HG02938 (cell line): ENCODE results near the gene MCTP1.

Experiments
- ATAC-seq: cut with Tn5 transposase; IDR thresholded peaks from one replicate; pipeline ENCODE4 v1.9.1; 2021; ENCODE audit warnings: mild to moderate bottlenecking, moderate library complexity; ENCODE audit not compliant: unreplicated experiment

Gene MCTP1

DNA sequence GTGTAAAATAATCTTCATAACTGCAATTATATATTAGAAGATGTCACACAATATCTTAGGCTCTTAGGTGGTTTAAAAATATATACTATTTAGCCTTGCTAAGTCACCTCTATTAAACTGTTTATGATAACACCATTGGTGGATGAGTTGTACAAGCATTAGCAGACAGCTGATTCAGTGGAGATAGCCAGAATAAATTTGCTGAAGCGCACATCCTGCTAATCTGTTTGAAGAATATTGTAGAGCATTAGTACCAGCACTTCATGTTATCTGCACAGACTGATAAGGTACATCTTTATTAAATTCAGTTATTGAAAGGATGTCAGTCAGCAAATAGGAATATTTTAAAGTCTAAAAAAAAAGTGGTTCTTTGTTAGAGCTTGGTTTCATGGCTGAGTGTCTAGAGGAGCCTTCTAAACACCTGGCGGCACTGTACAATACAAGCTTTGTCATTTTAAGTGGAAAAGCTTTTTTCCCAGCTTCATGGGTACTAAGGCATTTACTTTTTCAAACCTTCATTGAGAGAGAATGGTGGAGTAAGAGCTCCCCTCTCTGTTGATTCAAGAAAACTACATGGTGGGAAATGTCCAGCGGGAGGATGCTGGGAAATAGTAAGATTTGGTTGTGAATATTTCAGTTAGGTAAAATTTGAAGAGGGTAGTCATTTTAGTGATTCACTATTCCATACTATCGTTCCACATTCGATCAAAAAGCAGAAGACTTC lies 391.3 kb downstream of the MCTP1 start:
- ATAC-seq: no peak

DNA sequence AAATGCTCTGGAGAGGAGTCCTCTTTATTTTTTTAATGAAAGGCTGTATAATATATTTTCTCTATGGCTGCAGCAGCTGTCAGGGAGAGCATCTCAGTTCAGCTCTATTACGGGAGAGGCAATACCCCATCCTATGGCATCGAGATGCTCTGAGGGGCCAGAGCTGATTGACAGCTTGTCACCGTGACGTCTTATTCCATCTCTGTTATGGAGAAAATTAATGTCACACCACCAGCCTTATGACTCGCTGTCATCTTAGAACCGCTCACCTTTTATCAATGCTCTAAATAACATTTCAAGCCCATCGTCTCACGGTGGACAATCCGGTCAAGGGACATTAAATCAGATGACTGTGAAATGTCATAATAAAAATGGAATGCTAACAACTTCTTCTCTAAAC lies 392.9 kb downstream of the MCTP1 start:
- ATAC-seq: no peak

- ATAC-seq: no peak
Measured at GRCh38 chr5:94891565-94891964, 393.3 kb downstream of the MCTP1 start.

DNA sequence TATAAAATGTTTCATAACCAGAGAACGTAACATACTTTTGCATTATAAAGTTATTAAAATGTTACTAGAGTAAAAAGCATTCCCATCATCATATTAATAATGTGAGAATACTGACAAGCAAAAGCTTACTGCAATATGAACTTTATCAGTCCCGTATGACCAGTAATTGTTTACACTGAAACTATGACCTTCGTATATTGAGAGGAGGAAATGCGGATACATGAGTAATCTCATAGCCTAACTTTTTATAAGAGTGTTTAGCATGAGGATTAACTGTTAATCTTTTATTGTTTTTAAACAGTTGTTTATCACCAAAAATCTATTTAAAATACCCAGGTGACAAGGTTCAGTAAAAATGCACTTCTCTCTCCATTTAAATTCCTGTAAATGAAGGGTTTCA lies 394.0 kb downstream of the MCTP1 start:
- no peak for ATAC-seq

GRCh38 chr5:94888674-94889073 lies 396.2 kb downstream of the MCTP1 start:
- ATAC-seq: no peak

- ATAC-seq: no peak
Measured at GRCh38 chr5:94885931-94886330, 399.0 kb downstream of the MCTP1 start.

- no peak for ATAC-seq
Measured at GRCh38 chr5:94884311-94884710, 400.6 kb downstream of the MCTP1 start.

- no peak for ATAC-seq
Measured at GRCh38 chr5:94872526-94872925, 412.4 kb downstream of the MCTP1 start.

DNA sequence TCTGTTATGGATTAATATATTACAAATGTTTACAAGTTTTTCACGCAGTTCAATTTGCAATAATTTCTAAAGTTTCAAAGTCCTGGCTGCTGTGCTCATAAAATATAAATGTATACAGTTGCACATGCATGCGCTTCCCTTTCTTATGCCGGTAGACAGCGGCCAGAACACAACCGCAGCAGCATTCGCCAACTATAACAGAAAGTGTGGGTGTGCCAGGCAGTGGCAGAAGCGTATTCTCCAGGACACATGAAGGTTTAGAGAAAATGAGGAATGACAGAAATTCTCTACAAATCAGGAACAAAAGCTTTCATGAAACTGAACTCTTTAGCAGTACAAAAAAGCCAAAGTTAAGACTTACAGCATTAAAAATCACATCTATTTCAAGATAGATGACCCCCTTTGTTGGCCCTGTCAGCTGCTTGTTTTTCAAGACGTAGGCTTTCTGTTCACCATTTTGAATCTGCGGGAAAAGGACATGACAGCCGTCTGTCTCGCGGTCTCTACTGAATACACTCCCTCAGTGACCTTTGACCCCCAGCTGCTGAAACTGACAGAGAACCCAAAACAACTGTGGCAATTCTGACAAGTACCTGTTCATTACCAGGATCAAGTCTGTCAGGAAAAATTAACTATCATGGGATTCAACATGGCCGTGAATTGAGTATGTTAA lies 414.2 kb downstream of the MCTP1 start:
- ATAC-seq: no peak

GRCh38 chr5:94869921-94870320 lies 415.0 kb downstream of the MCTP1 start:
- no peak for ATAC-seq

- ATAC-seq: no peak
Measured at GRCh38 chr5:94863951-94864350, 420.9 kb downstream of the MCTP1 start.

DNA sequence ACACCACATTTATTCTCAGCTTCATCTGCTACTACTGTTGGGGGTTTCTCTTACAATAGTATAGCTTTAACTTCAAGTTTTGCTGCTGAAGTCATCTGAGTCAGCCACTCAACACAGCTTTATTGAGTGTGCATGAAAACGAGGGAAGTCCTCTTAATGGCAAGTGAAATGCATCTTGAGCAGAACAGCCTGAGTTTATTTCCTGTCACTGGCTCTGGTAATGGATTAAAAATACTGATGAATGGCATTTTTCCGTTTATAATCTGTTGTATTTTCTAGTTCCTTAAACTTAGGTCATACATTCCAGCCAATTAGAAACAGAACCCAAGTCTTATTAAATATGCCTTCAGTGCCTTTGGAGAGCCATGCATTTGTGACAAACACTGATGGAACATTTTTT lies 427.8 kb downstream of the MCTP1 start:
- no peak for ATAC-seq

GRCh38 chr5:94856257-94856800 lies 428.6 kb downstream of the MCTP1 start:
- no peak for ATAC-seq

GRCh38 chr5:94855543-94855942 lies 429.4 kb downstream of the MCTP1 start:
- no peak for ATAC-seq

- ATAC-seq: no peak
Measured at GRCh38 chr5:94853120-94853519, 431.8 kb downstream of the MCTP1 start.

DNA sequence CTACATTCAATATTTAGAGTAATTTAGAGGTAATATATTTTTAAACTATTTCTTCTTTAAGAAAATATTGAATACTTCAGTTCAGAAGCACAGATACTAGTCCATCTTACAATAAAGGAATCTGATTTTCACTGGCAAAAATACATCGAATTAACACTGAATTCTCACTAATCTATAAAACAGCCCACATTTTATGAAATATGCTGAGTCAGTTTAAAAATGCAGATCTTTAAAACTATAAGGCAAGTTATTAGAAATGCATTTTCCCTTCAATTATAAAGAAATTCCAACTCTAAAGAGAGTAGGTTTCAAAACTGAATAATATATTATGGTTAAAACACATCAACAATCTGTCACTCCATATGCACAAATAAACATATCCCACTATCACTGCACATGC lies 433.9 kb downstream of the MCTP1 start:
- ATAC-seq: no peak

DNA sequence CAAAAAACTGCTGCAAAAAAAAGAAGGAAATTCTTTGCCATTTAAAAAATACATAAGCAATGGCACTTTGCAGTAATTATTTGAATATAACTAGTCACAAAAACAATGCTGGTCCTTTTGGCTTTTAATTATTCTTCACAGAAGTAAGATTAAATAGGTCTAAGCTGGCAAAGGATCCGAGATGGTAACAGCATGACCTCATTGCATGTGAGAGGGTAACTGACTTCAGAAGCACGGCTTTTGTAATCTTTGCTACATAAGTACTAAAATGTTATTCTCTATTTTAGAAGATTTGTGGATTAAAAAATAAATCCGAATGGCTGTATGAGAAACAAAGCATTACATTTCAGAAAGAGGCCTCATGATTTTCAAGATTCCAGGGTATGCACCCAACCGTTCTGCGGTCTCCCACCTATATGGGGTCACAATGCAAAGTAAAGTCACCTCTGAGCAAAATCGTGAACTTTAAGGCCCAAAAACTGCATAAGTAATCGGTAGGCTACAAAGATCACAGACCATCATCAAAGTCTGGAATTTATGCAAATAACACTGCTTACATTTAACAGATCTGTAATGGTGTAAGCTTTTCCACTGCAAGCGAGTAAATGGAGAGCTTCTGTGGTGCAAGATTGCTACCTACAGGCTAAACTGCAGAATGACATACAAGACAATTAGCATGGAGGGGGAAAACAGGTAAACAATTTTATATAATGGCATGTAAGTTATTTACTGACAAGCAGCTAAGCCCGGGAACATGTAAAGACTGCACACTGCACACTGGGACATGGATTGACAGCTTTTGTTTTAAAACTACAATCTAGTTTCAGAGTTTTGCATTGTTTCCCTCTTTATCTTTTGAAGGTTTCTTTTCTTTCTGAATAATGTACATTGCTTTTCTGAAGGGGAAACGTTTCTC lies 434.8 kb downstream of the MCTP1 start:
- ATAC-seq: peak; percentile 91

DNA sequence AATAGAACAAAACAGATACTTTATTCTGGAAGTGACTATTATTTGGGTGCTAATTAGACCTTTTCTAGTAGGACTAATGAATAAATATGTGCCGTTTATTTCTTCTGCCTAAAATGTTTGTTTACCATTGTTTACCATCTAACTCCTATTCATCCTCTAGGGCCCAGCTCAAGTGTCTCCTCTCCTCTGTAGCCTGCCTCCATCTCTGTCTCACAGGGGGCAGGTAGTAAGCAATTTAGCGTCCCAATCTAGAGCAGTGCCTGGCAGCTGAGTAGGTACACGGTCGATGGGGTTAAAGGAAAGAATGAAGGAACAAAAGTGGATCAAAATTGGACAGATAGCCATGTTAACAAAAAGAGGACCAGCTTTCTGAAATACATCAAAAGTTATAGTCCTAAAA lies 435.6 kb downstream of the MCTP1 start:
- no peak for ATAC-seq

DNA sequence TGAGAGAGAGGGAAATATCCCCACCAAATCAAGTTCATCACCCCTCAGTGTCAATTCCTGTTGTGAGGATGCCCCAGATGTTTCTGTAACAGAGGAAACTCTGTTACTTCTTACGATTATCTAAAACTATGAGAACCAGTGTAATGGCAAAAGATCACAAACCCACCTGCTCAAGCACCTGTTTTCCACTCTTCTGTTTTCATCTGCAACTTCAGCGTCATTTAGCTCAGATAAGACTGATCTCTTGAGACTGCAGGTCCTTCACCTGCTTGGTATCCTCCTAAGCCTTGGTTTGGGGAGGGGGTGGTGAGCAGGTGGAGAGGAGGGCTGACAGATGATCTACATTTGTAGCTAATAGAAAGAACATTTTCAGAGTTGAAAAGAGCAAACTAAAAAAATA lies 437.2 kb downstream of the MCTP1 start:
- no peak for ATAC-seq

DNA sequence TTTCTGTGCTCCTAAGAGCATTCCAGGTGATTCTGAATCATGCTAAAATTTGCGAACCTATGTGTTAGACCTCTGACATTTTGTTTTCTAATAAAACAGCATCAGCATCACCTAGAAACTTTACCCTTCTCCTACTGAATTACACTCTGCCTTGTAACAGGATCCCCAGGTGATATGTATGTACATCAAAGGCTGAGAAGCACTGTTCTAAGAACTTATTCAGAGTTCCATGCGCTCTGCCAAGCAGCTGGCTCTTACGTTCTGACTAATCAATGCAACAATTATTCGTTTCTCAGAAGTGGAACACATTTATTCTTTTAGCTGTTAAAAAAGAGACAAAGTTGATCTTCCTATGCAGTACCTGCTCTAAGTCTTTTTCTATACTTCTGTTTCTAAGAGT lies 437.9 kb downstream of the MCTP1 start:
- ATAC-seq: no peak

- ATAC-seq: peak; percentile 49
Measured at GRCh38 chr5:94845696-94846095, 439.2 kb downstream of the MCTP1 start.
